ENCODE measurements around the gene SKI. TPM values are rescaled to one million over a fixed set of nuclear protein-coding genes. Genes with fewer than 3 reads are reported as not detected.

The SKI gene
- total and polyA plus RNA-seq, 2 donors (not counting 1 experiment from before 2014, with no cell fraction given), result 11.6 to 21.8 TPM

DNA sequence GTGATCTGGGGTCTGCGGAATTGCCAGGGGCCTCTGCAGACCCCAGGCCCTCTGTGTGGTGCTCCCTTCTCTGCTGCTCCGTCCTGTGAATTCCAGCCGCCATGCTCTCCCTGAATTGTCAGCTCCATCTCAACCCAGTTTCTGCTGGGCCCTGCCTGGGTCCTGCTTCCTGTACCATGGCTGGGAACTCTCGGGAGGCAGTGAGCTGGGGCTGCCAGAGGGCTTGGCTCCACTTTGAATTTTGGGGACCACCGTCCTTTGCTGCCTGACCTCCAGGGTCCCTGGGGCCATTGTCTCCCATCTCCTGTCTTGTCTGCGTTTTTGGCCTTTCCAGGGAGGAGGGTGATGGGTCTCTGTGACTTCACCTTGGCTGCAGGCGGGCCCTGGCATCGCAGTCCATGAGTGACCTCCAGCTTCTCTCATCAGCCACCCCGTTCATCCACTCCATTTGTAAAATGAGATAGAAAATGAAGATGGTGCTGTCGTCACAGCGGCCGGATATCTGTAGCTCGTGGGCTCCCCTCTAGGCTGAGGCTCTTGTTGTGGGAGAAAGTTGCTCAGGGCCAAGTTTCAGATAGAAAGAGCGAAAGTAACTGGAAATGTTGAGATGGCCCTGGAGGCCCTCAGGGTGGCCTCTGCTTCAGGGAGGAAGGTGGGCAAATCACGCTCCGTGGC lies 38.3 kb downstream of the SKI start:
- Histone ChIP-seq H3K4me3 (replicated peaks in 1 of 4; ENCODE audit: control extremely low read depth in 1 of 4, insufficient read depth in 1 of 4, low read depth in 3 of 4, low read length in 4 of 4) (no peak overlapping the region), H3K9me3 (ENCODE audit: control insufficient read depth, insufficient read depth, low read depth, low read length) (no peaks in the 10 kb centered on the region), H4K20me1 (ENCODE audit: control insufficient read depth, extremely low read depth, insufficient read depth, low read length) (no peaks in the 10 kb centered on the region), H3K9ac (ENCODE audit: insufficient read depth, low read length) (no peak overlapping the region), H3K36me3 (ENCODE audit: control insufficient read depth, insufficient read depth, low read length) (peaks cover 4% of the 10 kb centered on the region), H3K4me2 (ENCODE audit: extremely low read depth, insufficient read depth, low read length) (no peak overlapping the region), H2AFZ (ENCODE audit: low read length) (no peak overlapping the region), H3K27ac (ENCODE audit: insufficient read depth, low read length) (no peak overlapping the region), H3K4me1 (ENCODE audit: control insufficient read depth, extremely low read depth, insufficient read depth, low read length) (peaks cover 3% of the 10 kb centered on the region), H3K27me3 (ENCODE audit: control insufficient read depth, insufficient read depth, low read length) (no peaks in the 10 kb centered on the region), H3K79me2 (ENCODE audit: control insufficient read depth, insufficient read depth, low read length) (peaks cover 96% of the 10 kb centered on the region)
- TF ChIP-seq EZH2 (IDR thresholded peaks at IDR 0.05; ENCODE audit: low read length, missing control alignments), result no peak
- TF ChIP-seq, protein P1, sequence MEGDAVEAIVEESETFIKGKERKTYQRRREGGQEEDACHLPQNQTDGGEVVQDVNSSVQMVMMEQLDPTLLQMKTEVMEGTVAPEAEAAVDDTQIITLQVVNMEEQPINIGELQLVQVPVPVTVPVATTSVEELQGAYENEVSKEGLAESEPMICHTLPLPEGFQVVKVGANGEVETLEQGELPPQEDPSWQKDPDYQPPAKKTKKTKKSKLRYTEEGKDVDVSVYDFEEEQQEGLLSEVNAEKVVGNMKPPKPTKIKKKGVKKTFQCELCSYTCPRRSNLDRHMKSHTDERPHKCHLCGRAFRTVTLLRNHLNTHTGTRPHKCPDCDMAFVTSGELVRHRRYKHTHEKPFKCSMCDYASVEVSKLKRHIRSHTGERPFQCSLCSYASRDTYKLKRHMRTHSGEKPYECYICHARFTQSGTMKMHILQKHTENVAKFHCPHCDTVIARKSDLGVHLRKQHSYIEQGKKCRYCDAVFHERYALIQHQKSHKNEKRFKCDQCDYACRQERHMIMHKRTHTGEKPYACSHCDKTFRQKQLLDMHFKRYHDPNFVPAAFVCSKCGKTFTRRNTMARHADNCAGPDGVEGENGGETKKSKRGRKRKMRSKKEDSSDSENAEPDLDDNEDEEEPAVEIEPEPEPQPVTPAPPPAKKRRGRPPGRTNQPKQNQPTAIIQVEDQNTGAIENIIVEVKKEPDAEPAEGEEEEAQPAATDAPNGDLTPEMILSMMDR (conservative IDR thresholded peaks at IDR 0.05 in 1 of 2, IDR thresholded peaks at IDR 0.05 in 1 of 2; ENCODE audit: low read depth in 1 of 2, low read length in 2 of 2), result no peak
- no peak for DNase-seq (ENCODE audit: low read depth in 2 of 2)

DNA sequence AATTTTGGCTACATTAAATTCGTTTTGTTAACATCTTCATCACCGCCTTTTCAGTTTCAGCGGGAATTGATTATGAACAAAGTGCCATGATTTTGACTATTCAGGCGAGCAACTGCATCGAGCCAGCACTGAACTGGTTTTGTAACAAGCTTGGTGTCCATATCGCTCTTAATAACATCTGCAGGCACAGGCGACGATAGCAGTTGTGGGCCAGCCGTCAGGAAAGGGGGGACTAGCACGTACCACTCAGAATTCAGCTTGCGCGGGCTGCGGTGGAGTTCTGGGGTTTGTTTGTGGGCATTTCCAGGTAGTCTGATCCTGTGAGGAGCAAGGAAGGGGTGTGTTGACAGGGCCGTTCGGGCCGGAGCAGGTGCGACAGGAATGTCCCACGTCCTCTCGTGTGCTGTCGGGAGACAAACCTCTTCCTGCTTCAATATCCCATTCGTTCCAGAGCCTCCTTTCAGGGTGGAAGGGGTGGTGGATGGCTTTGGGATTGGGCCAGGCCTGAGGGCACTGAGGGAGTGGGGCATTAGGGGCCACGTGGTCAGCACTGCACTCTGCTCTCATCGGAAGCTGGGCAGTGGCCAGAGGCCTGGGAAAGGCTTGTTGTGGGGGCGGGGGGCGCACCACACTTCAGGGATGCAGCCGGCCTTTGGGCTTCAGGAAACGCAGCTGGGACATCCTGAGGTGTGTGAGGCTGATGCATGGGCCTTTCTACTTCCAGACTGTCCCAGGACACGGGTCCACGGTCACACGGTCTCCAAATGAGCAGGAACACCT lies 39.1 kb downstream of the SKI start:
- Histone ChIP-seq H3K36me3 (ENCODE audit: control insufficient read depth, insufficient read depth, low read length) (peaks cover 4% of the 10 kb centered on the region), H3K9me3 (ENCODE audit: control insufficient read depth, insufficient read depth, low read depth, low read length) (no peaks in the 10 kb centered on the region), H3K9ac (ENCODE audit: insufficient read depth, low read length) (no peak overlapping the region), H3K27me3 (ENCODE audit: control insufficient read depth, insufficient read depth, low read length) (no peaks in the 10 kb centered on the region), H4K20me1 (ENCODE audit: control insufficient read depth, extremely low read depth, insufficient read depth, low read length) (peaks cover 1% of the 10 kb centered on the region), H3K79me2 (ENCODE audit: control insufficient read depth, insufficient read depth, low read length) (peaks cover 96% of the 10 kb centered on the region), H2AFZ (ENCODE audit: low read length) (no peak overlapping the region), H3K27ac (ENCODE audit: insufficient read depth, low read length) (no peak overlapping the region), H3K4me2 (ENCODE audit: extremely low read depth, insufficient read depth, low read length) (no peak overlapping the region), H3K4me1 (ENCODE audit: control insufficient read depth, extremely low read depth, insufficient read depth, low read length) (peaks cover 8% of the 10 kb centered on the region), H3K4me3 (replicated peaks in 1 of 4; ENCODE audit: control extremely low read depth in 1 of 4, insufficient read depth in 1 of 4, low read depth in 3 of 4, low read length in 4 of 4) (no peak overlapping the region)
- DNase-seq (ENCODE audit: low read depth in 2 of 2), result no peak
- TF ChIP-seq, protein P1 (conservative IDR thresholded peaks at IDR 0.05 in 1 of 2, IDR thresholded peaks at IDR 0.05 in 1 of 2; ENCODE audit: low read depth in 1 of 2, low read length in 2 of 2), result no peak

DNA sequence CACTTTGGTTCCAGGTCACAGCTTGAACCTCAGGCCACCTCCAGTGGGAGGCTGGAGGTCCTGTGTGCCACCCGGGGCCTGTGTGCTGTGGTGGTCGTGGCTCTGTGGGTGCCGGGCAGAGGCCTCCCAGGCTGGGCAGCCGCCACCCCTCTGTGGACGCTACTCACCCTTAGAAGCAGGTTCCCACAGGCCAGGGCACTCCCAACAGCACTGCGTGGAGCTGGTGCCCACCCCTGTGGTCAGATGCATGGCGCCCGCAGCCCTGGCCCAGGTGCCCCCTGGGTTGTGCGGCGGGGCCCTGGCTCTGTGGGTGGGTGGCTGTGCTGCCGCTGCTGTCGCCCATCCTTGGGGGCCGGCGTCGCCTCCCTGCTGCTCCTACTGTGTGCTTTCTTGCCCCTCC lies 39.7 kb downstream of the SKI start:
- peaks cover 1% of the 10 kb centered on the region for H4K20me1 ChIP-seq (ENCODE audit: control insufficient read depth, extremely low read depth, insufficient read depth, low read length)

More for the DNA sequence above, 39.7 kb downstream of the SKI start:
- no peak for TF ChIP-seq EZH2 (IDR thresholded peaks at IDR 0.05; ENCODE audit: low read length, missing control alignments)
- TF ChIP-seq, protein P1 (conservative IDR thresholded peaks at IDR 0.05 in 1 of 2, IDR thresholded peaks at IDR 0.05 in 1 of 2; ENCODE audit: low read depth in 1 of 2, low read length in 2 of 2), result no peak
- Histone ChIP-seq H3K9ac (ENCODE audit: insufficient read depth, low read length) (no peak overlapping the region), H3K79me2 (ENCODE audit: control insufficient read depth, insufficient read depth, low read length) (peaks cover 96% of the 10 kb centered on the region), H3K36me3 (ENCODE audit: control insufficient read depth, insufficient read depth, low read length) (peaks cover 4% of the 10 kb centered on the region), H3K4me2 (ENCODE audit: extremely low read depth, insufficient read depth, low read length) (no peak overlapping the region), H3K4me1 (ENCODE audit: control insufficient read depth, extremely low read depth, insufficient read depth, low read length) (peaks cover 10% of the 10 kb centered on the region), H3K27ac (ENCODE audit: insufficient read depth, low read length) (no peak overlapping the region), H3K27me3 (ENCODE audit: control insufficient read depth, insufficient read depth, low read length) (no peaks in the 10 kb centered on the region), H3K4me3 (replicated peaks in 1 of 4; ENCODE audit: control extremely low read depth in 1 of 4, insufficient read depth in 1 of 4, low read depth in 3 of 4, low read length in 4 of 4) (no peak overlapping the region), H3K9me3 (ENCODE audit: control insufficient read depth, insufficient read depth, low read depth, low read length) (no peaks in the 10 kb centered on the region), H2AFZ (ENCODE audit: low read length) (no peak overlapping the region)
- no peak for DNase-seq (ENCODE audit: low read depth in 2 of 2)
